NCI-H187 (cell line): ENCODE data around the gene RNF215.

Source experiments
- DNase-seq, 2 experiments: peaks; one replicate each; lab custom pipeline; 2025; lab: John Stamatoyannopoulos, UW

RNF215 gene

GRCh38 chr22:30397656-30398635 lies 10.7 kb upstream of the RNF215 start:
- no peak for DNase-seq

GRCh38 chr22:30396871-30397655 lies 9.9 kb upstream of the RNF215 start, which contains the start of gene SEC14L2:
Gene SEC14L2, plus strand, starts transcription at chr22:30397018. Its CDS starts 99 bp downstream, at chr22:30397117.
- no peak for DNase-seq

- no peak for DNase-seq
These were observed 6.7 kb upstream of the RNF215 start for GRCh38 chr22:30393885-30394284.

- DNase-seq: no peak
These were observed 6.1 kb upstream of the RNF215 start for GRCh38 chr22:30393322-30393680.

- no peak for DNase-seq
These were observed 5.6 kb upstream of the RNF215 start for GRCh38 chr22:30392661-30393321.

- DNase-seq: no peak
These were observed 3.9 kb upstream of the RNF215 start for GRCh38 chr22:30390974-30391691.

GRCh38 chr22:30386608-30386959 lies 627 bp downstream of the RNF215 start:
- no peak for DNase-seq

GRCh38 chr22:30385942-30386341 lies 1.3 kb downstream of the RNF215 start:
- DNase-seq: no peak

- DNase-seq: no peak
These were observed 4.2 kb downstream of the RNF215 start for GRCh38 chr22:30383061-30383460.

- DNase-seq: no peak
These were observed 4.9 kb downstream of the RNF215 start for GRCh38 chr22:30382340-30382739.

- no peak for DNase-seq
These were observed 5.9 kb downstream of the RNF215 start for GRCh38 chr22:30381264-30381663.

GRCh38 chr22:30380011-30380410 lies 7.2 kb downstream of the RNF215 start:
- no peak for DNase-seq

GRCh38 chr22:30375312-30375849 lies 11.8 kb downstream of the RNF215 start:
- DNase-seq: no peak

- DNase-seq: no peak
These were observed 13.6 kb downstream of the RNF215 start for GRCh38 chr22:30373331-30374325.

- DNase-seq: no peak
These were observed 14.3 kb downstream of the RNF215 start for GRCh38 chr22:30372915-30373314.

GRCh38 chr22:30371981-30372380 lies 15.2 kb downstream of the RNF215 start:
- DNase-seq: no peak

GRCh38 chr22:30371321-30371720 lies 15.9 kb downstream of the RNF215 start:
- no peak for DNase-seq

GRCh38 chr22:30370641-30371230 lies 16.5 kb downstream of the RNF215 start:
- no peak for DNase-seq

GRCh38 chr22:30368420-30368819 lies 18.8 kb downstream of the RNF215 start:
- DNase-seq: no peak

- DNase-seq: no peak
These were observed 21.3 kb downstream of the RNF215 start for GRCh38 chr22:30365891-30366290.
